Lower leg skin (tissue), 4 donors: ENCODE measurements around the gene CD247. TPM values are rescaled to one million over a fixed set of nuclear protein-coding genes. Genes with fewer than 3 reads are reported as not detected.

Experiments
- DNase-seq, 2 donors: peaks; one replicate each; pipeline ENCODE4 v3.0.0-alpha.2; 2019; ENCODE audit warnings: low spot score in 2 of 2
- H3K4me3 ChIP-seq: fragments of 200-600 bp; sonication (generic); 2 replicates; pipeline ENCODE4 v1.5.1; 2017; ENCODE audit warnings: mild to moderate bottlenecking, low read depth; ENCODE audit not compliant: poor library complexity, severe bottlenecking
- POLR2A ChIP-seq, 2 donors: fragments of 450-650 bp; IDR thresholded peaks; one replicate each; pipeline ENCODE4 v1.6.1; 2016 to 2017; ENCODE audit warnings: antibody characterized with exemption in 2 of 2, mild to moderate bottlenecking in 1 of 2, moderate library complexity in 1 of 2
- WGBS, 2 donors: methylation state at CpG; one replicate each; pipeline ENCODE4 v1.1.5; 2018; 5-methylcytosine and 5-hydroxymethylcytosine counted together
- intact Hi-C: fragments of 100-400 bp; cut with DNase I; formaldehyde crosslinking; loops from one replicate; pipeline ENCODE4 v1.15.0; 2023; ENCODE audit warnings: low total_unique reads
- total RNA-seq, 4 donors: library from RNA; depleted of rRNA; stranded (reverse); fragments of >200 nt; gene quantifications; one replicate each; pipeline ENCODE4 v1.1.0, GENCODE V29; 2016
- TF ChIP-seq, protein P1 (sequence below), 3 donors: fragments of 450-650 bp; IDR thresholded peaks; one replicate each; pipeline ENCODE4 v1.5.1; 2016; ENCODE audit warnings: antibody characterized with exemption in 3 of 3, mild to moderate bottlenecking in 3 of 3, moderate library complexity in 2 of 3

CD247 gene
- total RNA-seq, 4 donors from 2014 or later: 0.27 to 0.61 (median 0.58) TPM; not detected in 1

DNA sequence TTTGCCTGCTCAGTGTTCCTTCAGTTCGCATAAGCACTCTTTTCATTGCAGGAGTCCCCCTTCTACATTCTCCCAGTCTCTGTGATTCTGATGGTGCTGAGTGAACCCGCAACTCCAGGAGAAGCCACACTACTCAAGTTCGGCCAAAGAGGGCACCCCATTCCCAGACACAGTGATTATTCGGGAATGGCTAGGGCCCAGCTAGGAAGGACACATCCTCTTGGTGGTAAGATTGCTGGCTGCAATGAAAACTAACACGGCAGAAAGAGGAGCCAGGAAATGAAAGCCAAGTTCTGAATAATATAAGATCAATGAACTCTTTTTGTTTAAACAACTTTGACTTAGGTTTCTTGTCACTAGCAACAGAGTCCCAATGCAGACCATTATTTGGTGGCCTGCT, 20.3 kb upstream of the CD247 start:
- intact Hi-C loops: loop anchor here (10.0 kb wide), 1 partner anchor 274 kb away; no protein-coding TSS in a partner anchor
- no peak for DNase-seq
- WGBS, 2 donors: 53 to 61% methylated on average over 5 of the region's 5 CpGs
- no peak overlapping the region for H3K4me3 ChIP-seq
- TF ChIP-seq, protein P1, sequence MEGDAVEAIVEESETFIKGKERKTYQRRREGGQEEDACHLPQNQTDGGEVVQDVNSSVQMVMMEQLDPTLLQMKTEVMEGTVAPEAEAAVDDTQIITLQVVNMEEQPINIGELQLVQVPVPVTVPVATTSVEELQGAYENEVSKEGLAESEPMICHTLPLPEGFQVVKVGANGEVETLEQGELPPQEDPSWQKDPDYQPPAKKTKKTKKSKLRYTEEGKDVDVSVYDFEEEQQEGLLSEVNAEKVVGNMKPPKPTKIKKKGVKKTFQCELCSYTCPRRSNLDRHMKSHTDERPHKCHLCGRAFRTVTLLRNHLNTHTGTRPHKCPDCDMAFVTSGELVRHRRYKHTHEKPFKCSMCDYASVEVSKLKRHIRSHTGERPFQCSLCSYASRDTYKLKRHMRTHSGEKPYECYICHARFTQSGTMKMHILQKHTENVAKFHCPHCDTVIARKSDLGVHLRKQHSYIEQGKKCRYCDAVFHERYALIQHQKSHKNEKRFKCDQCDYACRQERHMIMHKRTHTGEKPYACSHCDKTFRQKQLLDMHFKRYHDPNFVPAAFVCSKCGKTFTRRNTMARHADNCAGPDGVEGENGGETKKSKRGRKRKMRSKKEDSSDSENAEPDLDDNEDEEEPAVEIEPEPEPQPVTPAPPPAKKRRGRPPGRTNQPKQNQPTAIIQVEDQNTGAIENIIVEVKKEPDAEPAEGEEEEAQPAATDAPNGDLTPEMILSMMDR (IDR thresholded peaks at IDR 0.05): no peak
- no peak for TF ChIP-seq POLR2A (IDR thresholded peaks at IDR 0.05)

- no peak overlapping the region for H3K4me3 ChIP-seq
- DNase-seq: peak in 1 of 2 donors; percentile 92
- TF ChIP-seq, protein P1 (IDR thresholded peaks at IDR 0.05): no peak
- TF ChIP-seq POLR2A (IDR thresholded peaks at IDR 0.05): no peak
- intact Hi-C loops: loop anchor here (10.0 kb wide), 1 partner anchor 269 kb away; no protein-coding TSS in a partner anchor
- WGBS, 2 donors: 6 to 11% methylated on average over 8 of the region's 8 CpGs
These were observed 15.5 kb upstream of the CD247 start for GRCh38 chr1:167533851-167534300.

GRCh38 chr1:167532964-167533824, 14.9 kb upstream of the CD247 start:
- intact Hi-C loops: loop anchor here (10.0 kb wide), 1 partner anchor 268 kb away; no protein-coding TSS in a partner anchor
- H3K4me3 ChIP-seq: no peak overlapping the region
- DNase-seq: no peak
- TF ChIP-seq, protein P1 (IDR thresholded peaks at IDR 0.05): no peak
- no peak for TF ChIP-seq POLR2A (IDR thresholded peaks at IDR 0.05)
- WGBS, 2 donors: 80 to 84% methylated on average over 6 of the region's 6 CpGs

DNA sequence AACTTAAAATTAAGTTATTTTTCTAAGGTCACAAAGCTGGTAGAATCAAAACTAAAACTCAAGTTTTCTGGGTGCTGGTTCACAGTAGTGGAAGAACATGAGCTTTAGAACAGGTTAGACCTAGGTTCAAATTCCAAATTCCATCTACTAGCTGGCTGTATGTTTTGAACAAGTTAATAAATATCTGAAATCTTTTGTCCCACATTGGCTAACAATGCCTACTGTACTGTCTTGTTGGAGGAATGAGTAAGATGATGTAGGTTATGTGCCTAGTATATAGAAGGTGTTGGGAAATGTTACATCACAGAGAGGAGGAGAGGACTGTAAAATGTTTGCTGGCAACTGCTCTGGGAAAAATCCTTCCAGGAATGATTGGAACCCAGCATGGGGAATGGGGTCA, 14.0 kb upstream of the CD247 start:
- intact Hi-C loops: loop anchor here (10.0 kb wide), 1 partner anchor 268 kb away; no protein-coding TSS in a partner anchor
- TF ChIP-seq, protein P1 (IDR thresholded peaks at IDR 0.05): no peak
- TF ChIP-seq POLR2A (IDR thresholded peaks at IDR 0.05): no peak
- DNase-seq: no peak
- no peak overlapping the region for H3K4me3 ChIP-seq

GRCh38 chr1:167529829-167530474, 11.6 kb upstream of the CD247 start:
- intact Hi-C loops: loop anchor here (10.0 kb wide), 2 partner anchors 265 to 465 kb away; no protein-coding TSS in a partner anchor

More at GRCh38 chr1:167529829-167530474, 11.6 kb upstream of the CD247 start:
- H3K4me3 ChIP-seq: no peak overlapping the region
- WGBS, 2 donors: 50 to 59% methylated on average over 8 of the region's 8 CpGs
- DNase-seq: no peak
- no peak for TF ChIP-seq POLR2A (IDR thresholded peaks at IDR 0.05)
